ENCODE measurements around the gene FMN1.

The FMN1 gene

DNA sequence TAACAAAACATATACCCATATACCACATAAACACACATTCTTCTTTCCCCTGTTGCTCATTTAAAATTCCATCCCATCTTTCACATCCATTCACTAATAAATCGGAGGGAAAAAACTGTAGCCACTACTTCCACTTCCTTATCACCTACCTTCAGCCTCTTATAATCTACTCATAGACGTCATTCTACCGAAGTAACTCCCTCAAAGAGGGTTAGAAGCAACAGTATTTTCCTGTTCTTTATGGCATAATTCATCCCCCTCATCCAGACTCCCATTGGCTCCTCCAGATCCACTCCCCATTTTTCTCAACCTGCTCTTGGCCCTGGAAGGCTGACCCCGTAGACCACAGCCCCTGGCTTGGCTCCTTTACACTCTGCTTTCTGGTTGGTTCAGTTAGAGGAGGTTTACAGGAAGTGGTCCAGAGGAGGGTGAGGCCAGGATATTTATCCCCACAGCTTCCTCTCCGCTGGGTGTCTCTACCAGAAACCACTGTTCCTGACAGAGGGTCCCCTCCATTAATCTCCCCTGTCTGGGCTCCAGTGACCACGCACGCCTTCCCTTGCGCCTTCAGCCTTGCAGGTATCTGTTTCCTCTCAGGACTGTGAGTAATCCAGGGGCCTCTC lies 46.3 kb downstream of the FMN1 start:
- TF ChIP-seq JUND (IDR thresholded peaks at IDR 0.05; ENCODE audit: low read depth): no peak
- in situ Hi-C loops (cut with HindIII; ENCODE audit: low pct_unique_long_range_greater_than_20kb, low sequenced_read_pairs): no loop called here
- DNase-seq (ENCODE audit: low read depth in 1 of 2, low spot score in 1 of 2): no peak

DNA sequence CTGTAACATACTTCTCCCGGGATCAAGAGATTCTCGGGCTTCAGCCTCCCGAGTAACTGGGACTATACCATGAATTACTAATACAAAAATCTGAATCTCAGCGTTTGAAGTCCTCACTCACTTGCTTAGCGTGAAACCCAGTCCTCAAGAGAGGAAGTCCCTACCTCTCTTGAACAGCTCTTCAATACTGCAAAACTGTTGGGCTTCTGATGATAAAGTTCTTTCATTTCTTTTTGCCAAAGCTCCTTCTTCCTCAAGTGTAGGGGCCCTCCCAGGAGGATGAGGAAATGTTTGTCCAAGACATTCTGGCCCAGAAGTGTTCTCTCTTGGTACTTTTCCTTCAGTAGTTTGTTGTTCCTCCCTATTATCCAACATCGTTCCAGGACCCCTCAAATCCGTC lies 48.5 kb downstream of the FMN1 start:
- peak in 1 of 2 experiments; percentile 18 for DNase-seq (ENCODE audit: low read depth in 1 of 2, low spot score in 1 of 2)
- no peak for TF ChIP-seq JUND (IDR thresholded peaks at IDR 0.05; ENCODE audit: low read depth)
- in situ Hi-C loops (cut with HindIII; ENCODE audit: low pct_unique_long_range_greater_than_20kb, low sequenced_read_pairs): no loop called here

DNA sequence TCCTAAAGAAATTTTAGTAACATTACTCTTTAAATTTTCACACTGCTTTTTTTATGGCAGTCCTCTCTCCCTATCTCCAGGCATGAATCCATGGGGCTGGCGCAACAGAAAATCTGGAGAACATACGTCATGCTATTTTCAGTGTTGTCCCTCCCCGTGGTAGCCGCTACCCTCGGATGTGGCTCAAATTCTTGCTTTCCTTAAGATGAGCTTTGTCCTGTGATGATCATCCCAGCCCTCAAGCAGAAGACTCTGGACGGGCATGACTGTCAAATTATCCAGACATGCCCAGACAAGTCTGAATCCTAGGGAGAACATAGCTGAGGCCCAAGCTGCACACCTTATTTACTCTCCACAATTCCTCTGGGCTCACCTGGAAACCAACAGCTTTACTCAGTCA lies 49.1 kb downstream of the FMN1 start:
- DNase-seq (ENCODE audit: low read depth in 1 of 2, low spot score in 1 of 2): peak in 1 of 2 experiments; percentile 83
- in situ Hi-C loops (cut with HindIII; ENCODE audit: low pct_unique_long_range_greater_than_20kb, low sequenced_read_pairs): no loop called here

DNA sequence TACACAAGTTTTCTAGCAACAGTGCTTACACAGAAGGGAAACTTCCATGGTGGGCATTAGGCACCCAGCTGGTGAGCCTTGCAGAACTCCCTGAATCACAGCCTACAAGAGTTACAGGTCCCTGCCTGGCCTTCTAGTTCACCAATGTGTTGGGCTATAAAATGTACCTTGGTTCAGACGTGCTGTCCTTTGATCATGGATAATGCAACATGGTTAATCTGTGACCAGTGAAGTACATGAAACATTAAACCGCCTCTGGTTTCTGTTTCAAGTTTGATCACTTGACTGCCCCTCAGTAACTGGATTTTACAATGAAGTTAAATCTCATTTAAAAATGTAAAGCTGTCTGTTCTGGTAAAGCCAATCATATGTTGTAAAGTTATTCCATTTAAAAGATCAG lies 51.8 kb downstream of the FMN1 start:
- in situ Hi-C loops (cut with HindIII; ENCODE audit: low pct_unique_long_range_greater_than_20kb, low sequenced_read_pairs): no loop called here
- no peak for TF ChIP-seq JUND (IDR thresholded peaks at IDR 0.05; ENCODE audit: low read depth)
- DNase-seq (ENCODE audit: low read depth in 1 of 2, low spot score in 1 of 2): no peak

More for the DNA sequence above, 49.1 kb downstream of the FMN1 start:
- no peak for TF ChIP-seq JUND (IDR thresholded peaks at IDR 0.05; ENCODE audit: low read depth)

DNA sequence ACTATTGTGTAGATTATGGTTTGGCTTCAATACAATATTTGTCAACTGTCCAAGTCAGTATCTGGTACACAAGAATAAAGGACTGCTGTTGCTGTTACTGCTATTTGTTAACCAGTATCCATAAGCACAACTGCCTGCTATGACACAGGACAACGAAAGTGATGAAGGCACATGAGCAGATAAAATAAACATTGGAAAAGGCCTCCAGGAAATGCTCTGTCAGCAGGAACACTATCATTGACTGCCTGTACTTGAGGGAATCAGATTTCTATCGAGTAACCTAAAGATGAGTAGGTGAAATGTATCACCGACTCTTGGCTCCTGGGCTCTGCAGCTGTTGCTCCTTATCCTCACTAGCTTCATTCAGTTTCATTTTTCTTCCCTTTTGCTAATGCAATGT lies 56.5 kb downstream of the FMN1 start:
- no peak for DNase-seq (ENCODE audit: low read depth in 1 of 2, low spot score in 1 of 2)
- in situ Hi-C loops (cut with HindIII; ENCODE audit: low pct_unique_long_range_greater_than_20kb, low sequenced_read_pairs): no loop called here
- no peak for TF ChIP-seq JUND (IDR thresholded peaks at IDR 0.05; ENCODE audit: low read depth)

DNA sequence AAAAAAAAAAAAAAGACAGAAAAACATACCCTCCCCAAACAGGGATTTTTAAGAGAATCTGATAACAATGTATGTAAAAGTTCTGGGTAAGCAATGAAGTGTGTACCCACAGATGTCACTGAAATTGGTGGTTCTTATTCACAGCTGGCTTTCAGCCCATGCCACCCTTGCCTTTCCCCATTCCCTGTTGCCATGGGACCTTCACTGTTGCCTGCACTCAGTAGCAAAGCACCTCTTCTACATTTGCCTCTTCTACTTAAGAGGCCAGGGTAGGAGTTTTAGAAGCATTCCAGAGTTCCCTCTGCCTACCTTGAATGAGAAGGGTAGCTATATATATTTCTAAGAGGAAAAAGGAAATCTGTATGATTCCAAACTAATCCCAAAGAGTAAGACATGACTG lies 57.4 kb downstream of the FMN1 start:
- TF ChIP-seq JUND (IDR thresholded peaks at IDR 0.05; ENCODE audit: low read depth): no peak
- in situ Hi-C loops (cut with HindIII; ENCODE audit: low pct_unique_long_range_greater_than_20kb, low sequenced_read_pairs): no loop called here
- DNase-seq (ENCODE audit: low read depth in 1 of 2, low spot score in 1 of 2): no peak

DNA sequence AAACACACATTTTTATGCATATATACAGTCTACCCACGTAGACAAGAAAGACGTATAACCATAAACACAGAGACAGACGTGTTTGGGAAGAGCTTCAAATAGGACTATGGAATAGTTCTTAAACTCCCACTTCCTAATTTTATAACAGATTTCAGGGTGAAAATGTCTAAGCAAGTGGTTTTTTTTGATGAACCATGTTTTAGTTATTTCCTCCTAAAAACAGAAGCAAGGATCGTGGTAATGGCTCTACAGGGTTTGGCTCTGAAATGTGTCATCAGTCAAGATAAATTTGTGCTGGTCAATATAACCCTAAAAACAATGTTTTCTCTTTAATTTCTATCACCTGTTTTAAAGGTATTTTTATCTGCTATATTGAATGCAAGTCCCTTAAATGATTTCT lies 58.2 kb downstream of the FMN1 start:
- in situ Hi-C loops (cut with HindIII; ENCODE audit: low pct_unique_long_range_greater_than_20kb, low sequenced_read_pairs): no loop called here
- DNase-seq (ENCODE audit: low read depth in 1 of 2, low spot score in 1 of 2): no peak
- no peak for TF ChIP-seq JUND (IDR thresholded peaks at IDR 0.05; ENCODE audit: low read depth)

DNA sequence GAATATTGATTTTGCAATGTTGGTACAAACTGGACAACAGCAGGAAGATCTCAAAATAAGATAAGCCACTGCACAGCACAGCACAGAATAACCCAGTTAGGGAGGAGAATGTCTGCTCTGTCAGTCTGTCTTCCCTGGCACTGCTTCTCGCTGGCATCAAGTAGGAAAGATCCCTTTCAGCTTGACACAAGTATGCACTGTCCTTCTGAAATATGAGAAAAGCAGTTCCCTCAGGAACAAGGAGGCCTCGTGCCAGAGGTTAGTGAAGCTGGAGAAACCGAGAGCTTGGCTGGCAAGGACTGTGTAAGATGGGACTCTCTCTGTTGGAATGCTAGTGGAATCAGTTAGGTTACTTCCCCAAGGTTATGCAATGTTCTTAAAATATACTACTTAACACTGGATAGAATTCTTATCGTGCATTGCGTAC lies 59.1 kb downstream of the FMN1 start:
- no peak for DNase-seq (ENCODE audit: low read depth in 1 of 2, low spot score in 1 of 2)
- TF ChIP-seq JUND (IDR thresholded peaks at IDR 0.05; ENCODE audit: low read depth): no peak
- in situ Hi-C loops (cut with HindIII; ENCODE audit: low pct_unique_long_range_greater_than_20kb, low sequenced_read_pairs): no loop called here

DNA sequence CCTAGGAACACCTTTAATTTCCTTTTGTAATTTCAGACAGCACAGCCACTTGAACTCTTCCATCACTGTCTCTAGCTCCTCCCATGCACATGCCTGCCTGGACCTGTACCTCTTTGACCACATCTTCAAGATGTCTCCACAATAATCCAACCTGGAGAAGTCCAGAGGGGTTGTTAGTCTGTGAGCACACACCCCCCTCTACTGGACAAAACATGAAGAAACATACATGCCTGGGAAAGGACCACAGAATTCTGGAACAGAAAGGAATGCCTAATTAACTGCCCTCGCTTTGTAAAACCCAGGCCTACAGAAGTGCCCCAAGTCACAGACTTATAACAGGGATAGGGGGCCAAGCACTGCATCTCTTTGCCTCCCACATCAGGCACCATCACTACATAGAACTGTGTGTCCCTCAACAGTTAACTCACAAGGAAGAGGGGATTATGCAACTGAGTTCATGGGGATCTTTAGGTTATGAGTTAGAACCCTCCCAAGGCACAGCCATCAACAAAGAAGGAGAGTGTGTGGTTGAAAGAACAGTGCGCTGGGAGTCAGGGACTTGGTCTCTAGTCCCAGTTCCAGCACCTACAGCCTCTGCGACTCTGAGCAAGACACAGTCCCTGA lies 61.7 kb downstream of the FMN1 start:
- no peak for TF ChIP-seq JUND (IDR thresholded peaks at IDR 0.05; ENCODE audit: low read depth)
- peak; percentile 28 to 92 for DNase-seq (ENCODE audit: low read depth in 1 of 2, low spot score in 1 of 2)
- in situ Hi-C loops (cut with HindIII; ENCODE audit: low pct_unique_long_range_greater_than_20kb, low sequenced_read_pairs): no loop called here

DNA sequence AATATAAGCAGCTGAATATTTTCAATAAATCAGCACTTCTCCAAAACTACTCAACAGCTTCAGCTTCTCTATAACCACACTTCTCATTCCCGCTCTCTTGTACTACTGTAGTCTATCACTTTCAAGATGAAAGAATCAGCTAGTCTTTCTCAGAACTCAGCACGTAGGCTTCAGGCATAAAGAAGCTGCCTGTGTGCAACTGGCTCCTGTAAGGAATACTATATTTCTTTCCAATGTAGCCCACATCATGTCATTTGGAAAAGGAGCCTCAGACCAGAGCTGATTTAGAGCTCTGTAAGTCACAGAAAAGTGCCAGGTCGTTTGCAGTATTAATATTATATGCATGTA lies 62.3 kb downstream of the FMN1 start:
- DNase-seq (ENCODE audit: low read depth in 1 of 2, low spot score in 1 of 2): no peak
- in situ Hi-C loops (cut with HindIII; ENCODE audit: low pct_unique_long_range_greater_than_20kb, low sequenced_read_pairs): no loop called here

DNA sequence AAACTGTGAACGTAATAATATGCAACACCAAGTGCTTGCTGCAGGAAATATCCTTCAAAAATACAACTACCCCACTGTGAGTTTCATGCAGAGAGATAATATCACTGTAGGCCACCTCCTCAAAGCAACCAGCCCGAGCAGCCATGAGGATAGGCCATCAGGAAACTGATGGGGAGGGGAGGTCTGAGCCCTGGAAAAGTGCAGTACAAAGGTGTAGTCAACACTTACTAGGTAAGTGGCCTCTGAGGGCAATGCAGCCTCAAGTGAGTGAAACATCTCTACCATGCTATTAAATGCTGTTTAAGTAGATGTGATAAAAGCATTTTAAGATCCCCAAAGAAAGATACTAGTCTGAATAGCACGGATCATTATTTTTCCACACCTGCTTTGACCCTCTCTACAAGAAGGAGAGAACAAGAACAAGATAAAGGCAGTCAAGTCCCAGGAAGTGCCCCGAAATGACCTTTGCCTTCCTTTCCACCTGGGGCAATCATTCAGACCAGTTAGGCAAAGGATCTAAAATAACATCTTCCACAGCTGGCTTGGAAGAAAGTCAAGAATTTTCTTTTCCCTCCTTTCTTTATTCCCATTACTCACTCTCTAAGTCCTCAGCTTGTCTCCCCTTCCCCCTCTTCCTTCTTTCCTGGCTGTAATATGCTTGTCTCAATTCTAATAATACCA lies 62.8 kb downstream of the FMN1 start:
- peak in 1 of 2 experiments; percentile 18 for DNase-seq (ENCODE audit: low read depth in 1 of 2, low spot score in 1 of 2)
- in situ Hi-C loops (cut with HindIII; ENCODE audit: low pct_unique_long_range_greater_than_20kb, low sequenced_read_pairs): no loop called here
- TF ChIP-seq JUND (IDR thresholded peaks at IDR 0.05; ENCODE audit: low read depth): no peak

More for the DNA sequence above, 62.3 kb downstream of the FMN1 start:
- TF ChIP-seq JUND (IDR thresholded peaks at IDR 0.05; ENCODE audit: low read depth): no peak

DNA sequence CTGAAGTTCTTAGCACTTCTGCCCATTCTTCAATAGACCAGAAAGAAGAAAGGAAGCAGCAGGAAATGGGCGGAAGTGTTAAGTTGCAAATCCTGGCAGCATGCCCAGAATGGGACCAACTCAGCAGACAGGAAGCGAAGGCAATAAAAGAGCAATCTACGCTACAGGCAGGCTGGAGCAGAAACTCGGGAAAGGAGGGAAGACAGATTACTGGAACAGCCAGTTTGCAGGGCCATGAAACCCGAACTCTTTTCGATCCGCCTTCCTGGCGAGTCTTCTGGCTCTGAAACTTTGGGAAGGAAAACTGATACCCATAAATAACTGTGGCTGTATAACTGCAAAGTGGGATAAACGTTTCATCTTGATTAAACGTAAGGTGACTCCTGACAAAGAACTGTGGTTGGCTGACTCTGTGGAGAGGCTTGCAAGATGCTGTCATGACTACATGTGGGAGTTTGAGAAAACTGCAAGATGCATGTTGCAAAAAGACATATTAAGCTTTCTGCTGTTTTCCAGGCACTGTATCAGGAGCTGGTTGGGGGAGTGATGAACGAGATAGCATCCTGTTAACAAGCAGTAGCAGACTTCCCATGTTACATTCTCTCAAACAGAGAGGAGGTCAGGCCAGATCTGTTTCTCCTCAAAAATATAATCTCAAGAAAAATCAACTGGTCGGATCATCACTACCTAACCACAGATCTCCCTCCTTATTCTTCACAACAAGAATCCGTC lies 67.8 kb downstream of the FMN1 start:
- no peak for TF ChIP-seq JUND (IDR thresholded peaks at IDR 0.05; ENCODE audit: low read depth)
- no peak for DNase-seq (ENCODE audit: low read depth in 1 of 2, low spot score in 1 of 2)

More for the DNA sequence above, 67.8 kb downstream of the FMN1 start:
- in situ Hi-C loops (cut with HindIII; ENCODE audit: low pct_unique_long_range_greater_than_20kb, low sequenced_read_pairs): no loop called here

Data from T47D (cell line).